NCI-H2107 treated with DMSO at 0.1 percent for 48 hours (cell line): ENCODE results near the gene ABHD2.
A peak's percentile ranks its signal among the peaks of the same experiment; 100 is the strongest.
"Not testable (repeated sequence)": the region's sequence is repeated elsewhere in the genome, so short reads cannot be mapped to it uniquely, and the experiment has no call there.

Experiments used
- DNase-seq: peaks from one replicate; lab custom pipeline; 2025; ENCODE audit not compliant: unreplicated experiment; lab: John Stamatoyannopoulos, UW

ABHD2 gene

GRCh38 chr15:89217686-89218376 lies 129.6 kb downstream of the ABHD2 start:
- no peak for DNase-seq

GRCh38 chr15:89218531-89218930 lies 130.3 kb downstream of the ABHD2 start:
- DNase-seq, result no peak

GRCh38 chr15:89221543-89221942 lies 133.3 kb downstream of the ABHD2 start, which contains the start of gene RLBP1:
TSS of gene RLBP1 (minus strand) at chr15:89221579. CDS start at chr15:89218975, 2,604 bp downstream.
- DNase-seq, result no peak

GRCh38 chr15:89225588-89225987 lies 137.3 kb downstream of the ABHD2 start:
- no peak for DNase-seq

GRCh38 chr15:89226359-89227221 lies 138.3 kb downstream of the ABHD2 start:
- DNase-seq, result no peak

- DNase-seq, result no peak
Measured at GRCh38 chr15:89227425-89227824, 139.2 kb downstream of the ABHD2 start.

GRCh38 chr15:89230277-89230676 lies 142.0 kb downstream of the ABHD2 start:
- DNase-seq, result no peak

- no peak for DNase-seq
Measured at GRCh38 chr15:89231832-89232231, 143.6 kb downstream of the ABHD2 start.

- DNase-seq, result not testable (repeated sequence)
Measured at GRCh38 chr15:89239883-89240810, 151.9 kb downstream of the ABHD2 start.

GRCh38 chr15:89243046-89243690 lies 154.9 kb downstream of the ABHD2 start:
- DNase-seq, result no peak

GRCh38 chr15:89243691-89244573 lies 155.7 kb downstream of the ABHD2 start, which contains the start of gene FANCI:
TSS of gene FANCI (plus strand) at chr15:89243979. CDS start at chr15:89247648, 3,669 bp downstream.
- peak; percentile 70 for DNase-seq

GRCh38 chr15:89244574-89244903 lies 156.3 kb downstream of the ABHD2 start:
- DNase-seq, result no peak

GRCh38 chr15:89247446-89247845 lies 159.2 kb downstream of the ABHD2 start:
- no peak for DNase-seq

GRCh38 chr15:89248584-89248983 lies 160.3 kb downstream of the ABHD2 start:
- DNase-seq, result no peak

- not testable (repeated sequence) for DNase-seq
Measured at GRCh38 chr15:89250142-89250541, 161.9 kb downstream of the ABHD2 start.
